Motor neuron (in vitro differentiated cells): ENCODE results near the gene BIRC5. TPM values are rescaled to one million over a fixed set of nuclear protein-coding genes. Genes with fewer than 3 reads are reported as not detected.

Experiments used
- ATAC-seq, 8 experiments: fragments of 200-7000 bp; cut with Tn5 transposase; replicated peaks in 6 of 8; 2 replicates each; pipeline ENCODE4 v1.8.0; 2021; ENCODE audit warnings: mild to moderate bottlenecking in 8 of 8, moderate library complexity in 8 of 8
- H3K27ac ChIP-seq, 2 donors: fragments of 250-450 bp; sonication (Bioruptor Pico); 2 replicates each; pipeline ENCODE4 v1.9.0; 2021; ENCODE audit warnings: antibody characterized with exemption in 2 of 2, mild to moderate bottlenecking in 2 of 2, moderate library complexity in 1 of 2
- H3K4me1 ChIP-seq, 2 donors: fragments of 250-450 bp; sonication (Bioruptor Pico); replicated peaks in 1 of 2; 2 replicates each; pipeline ENCODE4 v1.6.1; 2021; ENCODE audit warnings: antibody characterized with exemption in 2 of 2, mild to moderate bottlenecking in 2 of 2, moderate library complexity in 1 of 2
- H3K4me3 ChIP-seq, 5 donors: fragments of 250-450 bp; sonication (Bioruptor Pico); 2 replicates each; pipeline ENCODE4 v1.9.0; 2021; ENCODE audit warnings: antibody characterized with exemption in 5 of 5, mild to moderate bottlenecking in 5 of 5, moderate library complexity in 4 of 5
- WGBS, 10 experiments: fragments of 450-650 bp; shearing (Covaris generic); methylation state at CpG; one replicate each; pipeline ENCODE4 v1.0.0; 2022; 5-methylcytosine and 5-hydroxymethylcytosine counted together
- in situ Hi-C, 9 experiments: fragments of 400-800 bp; cut with MboI; loops; one replicate each; pipeline ENCODE4 v1.15.0; 2021; ENCODE audit warnings: low sequenced_read_pairs in 9 of 9, low pct_unique_long_range_greater_than_20kb in 2 of 9; ENCODE audit not compliant: unreplicated experiment in 9 of 9
- total RNA-seq, 8 experiments: library from RNA; unstranded; fragments of 300-600 nt; gene quantifications; 2 replicates each; pipeline versions ENCODE4 v1.2.3 to v1.2.4, GENCODE V29; 2022

The BIRC5 gene
- total RNA-seq, 8 experiments from 2014 or later = 0.46 to 72.6 (median 3.1) TPM

GRCh38 chr17:78272914-78273258, 58.8 kb downstream of the BIRC5 start:
- Histone ChIP-seq H3K27ac (no peak overlapping the region), H3K4me3 (no peak overlapping the region), H3K4me1 (peaks cover 29 to 31% of the 10 kb centered on the region in 2 donors)
- 20 to 83% (median 73%) methylated on average over 1 to 5 of the region's 7 CpGs; no CpG with 5 or more reads in 4 of the 10 experiments for WGBS, 10 experiments
- ATAC-seq = no peak
- in situ Hi-C loops = no loop called here

DNA sequence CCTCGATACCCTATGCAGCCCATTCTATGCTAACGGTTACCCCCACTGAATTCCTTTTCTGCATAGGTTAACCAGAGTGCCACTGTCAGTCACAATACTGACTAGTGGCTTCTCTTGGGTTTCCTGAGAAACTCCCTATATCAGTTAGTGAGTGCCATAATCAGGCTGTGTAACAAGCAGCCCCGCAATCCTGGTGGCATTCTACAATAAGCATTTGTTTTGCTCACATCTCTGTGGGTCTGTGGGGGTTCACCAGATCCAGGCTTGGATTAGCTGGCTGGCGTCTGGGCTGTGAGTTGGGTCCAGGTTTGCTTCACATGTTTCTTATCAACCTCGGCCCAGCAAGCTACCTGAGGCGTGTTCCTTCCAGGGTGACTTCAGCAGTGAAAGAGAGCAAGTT, 59.8 kb downstream of the BIRC5 start:
- in situ Hi-C loops = no loop called here
- no peak for ATAC-seq
- H3K4me1 ChIP-seq = peaks cover 20 to 22% of the 10 kb centered on the region in 2 donors
- H3K4me3 ChIP-seq = no peak overlapping the region
- 50 to 100% (median 89%) methylated on average over 1 to 6 of the region's 6 CpGs; no CpG with 5 or more reads in 4 of the 10 experiments for WGBS, 10 experiments
- H3K27ac ChIP-seq = no peak overlapping the region

Other genes starting within 250 kb of the BIRC5 start
- 10 to 100 TPM in 2 of 8 experiments, 1 to 10 TPM in 5, under 1 TPM in 1; 0.67 to 18.6 (median 5.2) TPM for gene TMC6, start 85.5 kb upstream of the BIRC5 start, total RNA-seq
- gene TMC8, start 83.5 kb upstream of the BIRC5 start, total RNA-seq = 1 to 10 TPM in 3 of 8 experiments, under 1 TPM in 4, not detected in 1; 0.10 to 1.4 (median 0.58) TPM
- gene C17orf99, start 67.9 kb upstream of the BIRC5 start, total RNA-seq = under 1 TPM in 5 of 8 experiments, not detected in 3; 0.09 to 0.71 (median 0.46) TPM
- 10 to 100 TPM in 4 of 8 experiments, 1 to 10 TPM in 4; 2.6 to 61.6 (median 8.2) TPM for gene SYNGR2, start 45.7 kb upstream of the BIRC5 start, total RNA-seq
- gene TK1, start 27.2 kb upstream of the BIRC5 start, total RNA-seq = 10 to 100 TPM in 3 of 8 experiments, 1 to 10 TPM in 3, under 1 TPM in 2; 0.50 to 59.5 (median 1.9) TPM
- 10 to 100 TPM in 6 of 8 experiments, 1 to 10 TPM in 2; 5.1 to 34.7 (median 21.2) TPM for gene AFMID, start 26.9 kb upstream of the BIRC5 start, total RNA-seq
- under 1 TPM in 3 of 8 experiments, not detected in 5; 0.13 to 0.66 (median 0.31) TPM for gene TMEM235, start 17.4 kb downstream of the BIRC5 start, total RNA-seq
- gene SOCS3, start 145.8 kb downstream of the BIRC5 start, total RNA-seq = 10 to 100 TPM in 4 of 8 experiments, 1 to 10 TPM in 4; 1.7 to 73.8 (median 8.3) TPM
- gene PGS1, start 164.4 kb downstream of the BIRC5 start, total RNA-seq = 10 to 100 TPM; 15.0 to 43.8 (median 22.0) TPM